ENCODE measurements around the gene GTF3C5.

The GTF3C5 gene

GRCh38 chr9:133098104-133098754 lies 67.4 kb downstream of the GTF3C5 start:
- DNase-seq = no peak

- DNase-seq = no peak
Observed at GRCh38 chr9:133098871-133099270, 68.1 kb downstream of the GTF3C5 start.

- no peak for DNase-seq
Observed at GRCh38 chr9:133099726-133100505, 69.1 kb downstream of the GTF3C5 start.

GRCh38 chr9:133100506-133101355 lies 69.9 kb downstream of the GTF3C5 start:
- no peak for DNase-seq

GRCh38 chr9:133101356-133102189 lies 70.8 kb downstream of the GTF3C5 start:
- no peak for DNase-seq

- no peak for DNase-seq
Observed at GRCh38 chr9:133102190-133103021, 71.6 kb downstream of the GTF3C5 start.

- DNase-seq = no peak
Observed at GRCh38 chr9:133103183-133103986, 72.6 kb downstream of the GTF3C5 start.

- DNase-seq = no peak
Observed at GRCh38 chr9:133103987-133104505, 73.2 kb downstream of the GTF3C5 start.

- DNase-seq = no peak
Observed at GRCh38 chr9:133104718-133105460, 74.1 kb downstream of the GTF3C5 start.

- no peak for DNase-seq
Observed at GRCh38 chr9:133105461-133105770, 74.6 kb downstream of the GTF3C5 start.

GRCh38 chr9:133106511-133107244 lies 75.9 kb downstream of the GTF3C5 start:
- no peak for DNase-seq

- no peak for DNase-seq
Observed at GRCh38 chr9:133107245-133107722, 76.5 kb downstream of the GTF3C5 start.
